Esophagus squamous epithelium (tissue), 4 donors: ENCODE measurements around the gene ARHGAP11A.

Source experiments
- POLR2A ChIP-seq, 4 donors: fragments of 450-650 bp; IDR thresholded peaks; one replicate each; pipeline ENCODE4 v1.6.1; 2017; ENCODE audit warnings: antibody characterized with exemption in 4 of 4, mild to moderate bottlenecking in 4 of 4, moderate library complexity in 3 of 4
- TF ChIP-seq, protein P1 (sequence below), 6 experiments: fragments of 450-650 bp in 4 of 6; fragments of 200-600 bp in 2 of 6; sonication (generic) in 2 of 6; IDR thresholded peaks; one replicate each; pipeline ENCODE4 v1.5.1; 2016 to 2019; ENCODE audit warnings: antibody characterized with exemption in 6 of 6, mild to moderate bottlenecking in 4 of 6, moderate library complexity in 4 of 6

DNA sequence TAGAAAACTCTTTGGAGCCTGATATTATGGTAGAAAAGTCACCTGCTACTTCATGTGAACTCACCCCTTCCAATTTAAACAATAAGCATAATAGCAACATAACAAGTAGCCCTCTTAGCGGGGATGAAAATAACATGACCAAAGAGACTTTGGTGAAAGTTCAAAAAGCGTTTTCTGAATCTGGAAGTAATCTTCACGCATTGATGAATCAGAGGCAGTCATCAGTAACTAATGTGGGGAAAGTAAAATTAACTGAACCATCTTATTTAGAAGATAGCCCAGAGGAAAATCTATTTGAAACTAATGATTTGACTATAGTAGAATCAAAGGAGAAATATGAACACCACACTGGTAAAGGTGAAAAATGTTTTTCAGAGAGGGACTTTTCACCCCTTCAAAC, 21.1 kb downstream of the ARHGAP11A start:
- TF ChIP-seq POLR2A (IDR thresholded peaks at IDR 0.05): no peak
- TF ChIP-seq, protein P1, sequence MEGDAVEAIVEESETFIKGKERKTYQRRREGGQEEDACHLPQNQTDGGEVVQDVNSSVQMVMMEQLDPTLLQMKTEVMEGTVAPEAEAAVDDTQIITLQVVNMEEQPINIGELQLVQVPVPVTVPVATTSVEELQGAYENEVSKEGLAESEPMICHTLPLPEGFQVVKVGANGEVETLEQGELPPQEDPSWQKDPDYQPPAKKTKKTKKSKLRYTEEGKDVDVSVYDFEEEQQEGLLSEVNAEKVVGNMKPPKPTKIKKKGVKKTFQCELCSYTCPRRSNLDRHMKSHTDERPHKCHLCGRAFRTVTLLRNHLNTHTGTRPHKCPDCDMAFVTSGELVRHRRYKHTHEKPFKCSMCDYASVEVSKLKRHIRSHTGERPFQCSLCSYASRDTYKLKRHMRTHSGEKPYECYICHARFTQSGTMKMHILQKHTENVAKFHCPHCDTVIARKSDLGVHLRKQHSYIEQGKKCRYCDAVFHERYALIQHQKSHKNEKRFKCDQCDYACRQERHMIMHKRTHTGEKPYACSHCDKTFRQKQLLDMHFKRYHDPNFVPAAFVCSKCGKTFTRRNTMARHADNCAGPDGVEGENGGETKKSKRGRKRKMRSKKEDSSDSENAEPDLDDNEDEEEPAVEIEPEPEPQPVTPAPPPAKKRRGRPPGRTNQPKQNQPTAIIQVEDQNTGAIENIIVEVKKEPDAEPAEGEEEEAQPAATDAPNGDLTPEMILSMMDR (IDR thresholded peaks at IDR 0.05): no peak
